IgD-negative memory B cell (primary cell): ENCODE measurements around the gene XYLB. TPM values are rescaled to one million over a fixed set of nuclear protein-coding genes. Genes with fewer than 3 reads are reported as not detected.
A peak's percentile ranks its signal among the peaks of the same experiment; 100 is the strongest.
"Not testable (repeated sequence)": the region's sequence is repeated elsewhere in the genome, so short reads cannot be mapped to it uniquely, and the experiment has no call there.

Source experiments
- H3K27ac Mint-ChIP-seq, 3 donors: one replicate each; pipeline ENCODE4 v1.8.0; 2020 to 2022; ENCODE audit warnings: mild to moderate bottlenecking in 3 of 3, mixed read lengths in 3 of 3, moderate library complexity in 1 of 3
- H3K27me3 Mint-ChIP-seq: one replicate; pipeline ENCODE4 v1.8.0; 2021; ENCODE audit warnings: mixed read lengths
- H3K36me3 Mint-ChIP-seq: one replicate; pipeline ENCODE4 v1.8.0; 2020; ENCODE audit warnings: mild to moderate bottlenecking, mixed read lengths
- H3K4me1 Mint-ChIP-seq, 3 donors: one replicate each; pipeline ENCODE4 v1.8.0; 2020 to 2022; ENCODE audit warnings: mixed read lengths in 3 of 3, mild to moderate bottlenecking in 1 of 3
- H3K4me3 Mint-ChIP-seq, 4 donors: one replicate each; pipeline ENCODE4 v1.8.0; 2020 to 2022; ENCODE audit warnings: mild to moderate bottlenecking in 4 of 4, mixed read lengths in 4 of 4, moderate library complexity in 3 of 4
- H3K9me3 Mint-ChIP-seq, 3 donors: one replicate each; pipeline ENCODE4 v1.8.0; 2020 to 2021; ENCODE audit warnings: mixed read lengths in 3 of 3, mild to moderate bottlenecking in 1 of 3
- polyA plus RNA-seq: library from polyadenylated mRNA; unstranded; fragments of 300-500 nt; fragmentation: Illumina TruSeq; gene quantifications from one replicate; pipeline ENCODE4 v1.2.3, GENCODE V29; 2021

XYLB gene
- polyA plus RNA-seq, 1 donor from 2014 or later: 0.28 TPM

- Mint-ChIP-seq H3K9me3 (peaks cover 1 to 9% (median 7%) of the 10 kb centered on the region in 3 donors), H3K27ac (no peak overlapping the region), H3K27me3 (no peaks in the 10 kb centered on the region), H3K4me3 (no peak overlapping the region), H3K36me3 (no peaks in the 10 kb centered on the region), H3K4me1 (no peaks in the 10 kb centered on the region)
These were observed 36.7 kb downstream of the XYLB start for GRCh38 chr3:38383156-38383875.

GRCh38 chr3:38386992-38387750 lies 40.6 kb downstream of the XYLB start:
- H3K27ac Mint-ChIP-seq: no peak overlapping the region
- no peaks in the 10 kb centered on the region for H3K27me3 Mint-ChIP-seq
- H3K4me1 Mint-ChIP-seq: no peaks in the 10 kb centered on the region
- peaks cover 2% of the 10 kb centered on the region for H3K36me3 Mint-ChIP-seq
- no peak overlapping the region for H3K4me3 Mint-ChIP-seq
- peaks cover 1 to 7% (median 6%) of the 10 kb centered on the region in 3 donors for H3K9me3 Mint-ChIP-seq

GRCh38 chr3:38387862-38388261 lies 41.3 kb downstream of the XYLB start:
- Mint-ChIP-seq H3K4me1 (no peaks in the 10 kb centered on the region), H3K27ac (no peak overlapping the region), H3K36me3 (peaks cover 2% of the 10 kb centered on the region), H3K27me3 (no peaks in the 10 kb centered on the region), H3K4me3 (no peak overlapping the region), H3K9me3 (peaks cover 1 to 7% (median 3%) of the 10 kb centered on the region in 3 donors)

- Mint-ChIP-seq H3K9me3 (peaks cover 0 to 2% (median 0%) of the 10 kb centered on the region in 3 donors), H3K27ac (no peak overlapping the region), H3K4me1 (no peaks in the 10 kb centered on the region), H3K27me3 (no peaks in the 10 kb centered on the region), H3K36me3 (peaks cover 2% of the 10 kb centered on the region), H3K4me3 (no peak overlapping the region)
These were observed 46.1 kb downstream of the XYLB start for GRCh38 chr3:38392604-38393163.

GRCh38 chr3:38396239-38396638 lies 49.7 kb downstream of the XYLB start:
- H3K27me3 Mint-ChIP-seq: no peaks in the 10 kb centered on the region

GRCh38 chr3:38396861-38397260 lies 50.3 kb downstream of the XYLB start:
- H3K27ac Mint-ChIP-seq: no peak overlapping the region
- H3K9me3 Mint-ChIP-seq: no peaks in the 10 kb centered on the region
- H3K4me3 Mint-ChIP-seq: no peak overlapping the region
- H3K27me3 Mint-ChIP-seq: no peaks in the 10 kb centered on the region
- no peaks in the 10 kb centered on the region for H3K36me3 Mint-ChIP-seq
- no peaks in the 10 kb centered on the region for H3K4me1 Mint-ChIP-seq

More at GRCh38 chr3:38396239-38396638, 49.7 kb downstream of the XYLB start:
- Mint-ChIP-seq H3K4me3 (no peak overlapping the region), H3K27ac (no peak overlapping the region), H3K4me1 (no peaks in the 10 kb centered on the region), H3K9me3 (no peaks in the 10 kb centered on the region), H3K36me3 (no peaks in the 10 kb centered on the region)

- no peaks in the 10 kb centered on the region for H3K4me1 Mint-ChIP-seq
- H3K36me3 Mint-ChIP-seq: no peaks in the 10 kb centered on the region
- H3K27ac Mint-ChIP-seq: no peak overlapping the region
- no peak overlapping the region for H3K4me3 Mint-ChIP-seq
- no peaks in the 10 kb centered on the region for H3K27me3 Mint-ChIP-seq
- no peaks in the 10 kb centered on the region for H3K9me3 Mint-ChIP-seq
These were observed 50.7 kb downstream of the XYLB start for GRCh38 chr3:38397320-38397719.

- peaks cover 9% of the 10 kb centered on the region for H3K36me3 Mint-ChIP-seq
- no peak overlapping the region for H3K4me3 Mint-ChIP-seq
- no peaks in the 10 kb centered on the region for H3K4me1 Mint-ChIP-seq
- H3K9me3 Mint-ChIP-seq: no peaks in the 10 kb centered on the region
- H3K27ac Mint-ChIP-seq: no peak overlapping the region
- H3K27me3 Mint-ChIP-seq: no peaks in the 10 kb centered on the region
These were observed 54.8 kb downstream of the XYLB start for GRCh38 chr3:38401246-38401962.

- Mint-ChIP-seq H3K4me3 (no peak overlapping the region), H3K27ac (no peak overlapping the region), H3K36me3 (peaks cover 9% of the 10 kb centered on the region), H3K9me3 (no peaks in the 10 kb centered on the region), H3K4me1 (no peaks in the 10 kb centered on the region), H3K27me3 (no peaks in the 10 kb centered on the region)
These were observed 57.7 kb downstream of the XYLB start for GRCh38 chr3:38404286-38404685.

GRCh38 chr3:38411591-38411990 lies 65.0 kb downstream of the XYLB start:
- peaks cover 0 to 5% (median 0%) of the 10 kb centered on the region in 3 donors for H3K4me1 Mint-ChIP-seq

GRCh38 chr3:38420758-38421157 lies 74.2 kb downstream of the XYLB start:
- H3K4me3 Mint-ChIP-seq, H3K27me3 Mint-ChIP-seq, H3K9me3 Mint-ChIP-seq, H3K4me1 Mint-ChIP-seq, H3K36me3 Mint-ChIP-seq, H3K27ac Mint-ChIP-seq: not testable (repeated sequence)

More at GRCh38 chr3:38411591-38411990, 65.0 kb downstream of the XYLB start:
- H3K27ac Mint-ChIP-seq: no peak overlapping the region
- no peak overlapping the region for H3K4me3 Mint-ChIP-seq
- H3K9me3 Mint-ChIP-seq: peaks cover 0 to 1% (median 0%) of the 10 kb centered on the region in 3 donors
- peaks cover 2% of the 10 kb centered on the region for H3K36me3 Mint-ChIP-seq
- no peaks in the 10 kb centered on the region for H3K27me3 Mint-ChIP-seq

GRCh38 chr3:38421679-38422336 lies 75.2 kb downstream of the XYLB start:
- H3K27ac Mint-ChIP-seq: no peak overlapping the region
- H3K4me1 Mint-ChIP-seq: peaks cover 0 to under 1% (median 0%) of the 10 kb centered on the region in 3 donors
- no peaks in the 10 kb centered on the region for H3K9me3 Mint-ChIP-seq
- H3K4me3 Mint-ChIP-seq: no peak overlapping the region
- no peaks in the 10 kb centered on the region for H3K27me3 Mint-ChIP-seq
- H3K36me3 Mint-ChIP-seq: no peaks in the 10 kb centered on the region

GRCh38 chr3:38426798-38427426 lies 80.3 kb downstream of the XYLB start:
- H3K9me3 Mint-ChIP-seq, H3K27me3 Mint-ChIP-seq, H3K4me3 Mint-ChIP-seq, H3K4me1 Mint-ChIP-seq, H3K36me3 Mint-ChIP-seq: not testable (repeated sequence)
- peak overlapping the region in 1 of 3 donors; percentile 84 for H3K27ac Mint-ChIP-seq

GRCh38 chr3:38432871-38433658 lies 86.5 kb downstream of the XYLB start:
- H3K4me1 Mint-ChIP-seq, H3K4me3 Mint-ChIP-seq, H3K27ac Mint-ChIP-seq, H3K36me3 Mint-ChIP-seq, H3K27me3 Mint-ChIP-seq: not testable (repeated sequence)
- peaks cover 3 to 35% (median 27%) of the 10 kb centered on the region in 3 donors for H3K9me3 Mint-ChIP-seq
